HCT116 (cell line): ENCODE results near the gene TBRG1. TPM values are rescaled to one million over a fixed set of nuclear protein-coding genes. Genes with fewer than 3 reads are reported as not detected.

ENCODE experiments used
- ATAC-seq: fragments of 200-7000 bp; cut with Tn5 transposase; 2 replicates; pipeline ENCODE4 v1.9.1; 2020; ENCODE audit warnings: mild to moderate bottlenecking, moderate library complexity
- BruUV-seq: library from RNA; stranded (reverse); fragments of 400-500 nt; replicated peaks from 2 replicates; lab custom pipeline; 2021; lab: Mats Ljungman, UMichigan
- CTCF ChIA-PET: fragments of 300-600 bp; sonication (Branson Sonifier 250); formaldehyde crosslinking; loops from one replicate; lab custom pipeline; 2021; ENCODE audit warnings: antibody characterized with exemption; lab: Charles Lee
- POLR2A ChIA-PET: fragments of 300-600, 350-600 bp; sonication (Branson Sonifier 250); formaldehyde crosslinking; loops from one replicate; lab custom pipeline; 2021; ENCODE audit warnings: antibody characterized with exemption; lab: Charles Lee
- RAD21 ChIA-PET, 2 experiments: fragments of 300-600 bp; sonication (Branson Sonifier 250); formaldehyde crosslinking; loops; one replicate each; lab custom pipeline; 2023; ENCODE audit warnings: low total read pairs in 2 of 2; ENCODE audit not compliant: uncharacterized antibody in 2 of 2, unreplicated experiment in 2 of 2, low non-redundant PET in 1 of 2; lab: Charles Lee
- DNase-seq: peaks from one replicate; pipeline ENCODE4 v3.0.0-alpha.2; 2010; ENCODE audit warnings: low read depth, low spot score
- H2AFZ ChIP-seq: fragments of 200-600 bp; shearing (Covaris generic), sonication (generic); 2 replicates; pipeline ENCODE4 v1.6.1; 2017; ENCODE audit warnings: low read depth, mixed run types, mixed read lengths, antibody characterized with exemption, low read length; ENCODE audit not compliant: poor library complexity, severe bottlenecking
- H3K27ac ChIP-seq: 2 replicates; pipeline ENCODE4 v1.5.1; 2012; ENCODE audit warnings: low read depth, low read length
- H3K27me3 ChIP-seq: fragments of 200-600 bp; sonication (generic); 2 replicates; pipeline ENCODE4 v1.6.1; 2016; ENCODE audit warnings: mixed run types, low read length, mixed read lengths; ENCODE audit not compliant: insufficient read depth
- H3K36me3 ChIP-seq, 2 experiments: fragments of 200-500 bp in 1 of 2; fragments of 200-600 bp in 1 of 2; sonication (Bioruptor generic) in 1 of 2; sonication (generic) in 1 of 2; 2 replicates each; pipeline versions ENCODE4 v1.5.1 to v1.6.1; 2014 to 2016; ENCODE audit warnings: low read length in 2 of 2, inconsistent platforms in 1 of 2, mixed read lengths in 1 of 2, mixed run types in 1 of 2; ENCODE audit not compliant: insufficient read depth in 2 of 2, control insufficient read depth in 1 of 2
- H3K4me1 ChIP-seq, 2 experiments: fragments of 200-600 bp in 1 of 2; sonication (generic) in 1 of 2; 2 replicates each; pipeline versions ENCODE4 v1.5.1 to v1.6.1; 2012 to 2017; ENCODE audit warnings: low read length in 2 of 2, inconsistent platforms in 1 of 2, mild to moderate bottlenecking in 1 of 2, mixed read lengths in 1 of 2, mixed run types in 1 of 2, moderate library complexity in 1 of 2; ENCODE audit not compliant: insufficient read depth in 2 of 2, control insufficient read depth in 1 of 2
- H3K4me2 ChIP-seq: fragments of 200-600 bp; sonication (generic); 2 replicates; pipeline ENCODE4 v1.6.1; 2017; ENCODE audit warnings: mixed run types, low read length, mixed read lengths
- H3K4me3 ChIP-seq, 2 experiments: fragments of 200-600 bp in 1 of 2; sonication (generic) in 1 of 2; replicated peaks in 1 of 2; 2 replicates each; pipeline ENCODE4 v1.5.1; 2011 to 2016; ENCODE audit warnings: low read length in 2 of 2, control low read depth in 1 of 2, low read depth in 1 of 2, mild to moderate bottlenecking in 1 of 2, mixed read lengths in 1 of 2, mixed run types in 1 of 2
- H3K79me2 ChIP-seq: fragments of 200-600 bp; sonication (generic); 2 replicates; pipeline ENCODE4 v1.6.1; 2017; ENCODE audit warnings: mild to moderate bottlenecking, mixed run types, low read length, moderate library complexity, mixed read lengths; ENCODE audit not compliant: insufficient read depth
- H3K9ac ChIP-seq: fragments of 200-600 bp; sonication (generic); 2 replicates; pipeline ENCODE4 v1.6.1; 2016; ENCODE audit warnings: low read length, mixed read lengths
- H3K9me2 ChIP-seq: fragments of 200-600 bp; sonication (generic), shearing (Covaris generic); 2 replicates; pipeline ENCODE4 v1.6.1; 2017; ENCODE audit warnings: mixed run types, mild to moderate bottlenecking, moderate library complexity; ENCODE audit not compliant: insufficient read depth
- H3K9me3 ChIP-seq, 2 experiments: fragments of 200-500 bp in 1 of 2; fragments of 200-600 bp in 1 of 2; sonication (Bioruptor generic) in 1 of 2; sonication (generic) in 1 of 2; 2 replicates each; pipeline ENCODE4 v1.6.1; 2014 to 2017; ENCODE audit warnings: low read length in 2 of 2, mixed read lengths in 2 of 2, inconsistent platforms in 1 of 2, low read depth in 1 of 2, mild to moderate bottlenecking in 1 of 2, mixed run types in 1 of 2, moderate library complexity in 1 of 2; ENCODE audit not compliant: control insufficient read depth in 1 of 2, insufficient read depth in 1 of 2
- H4K20me1 ChIP-seq: fragments of 200-600 bp; sonication (generic), shearing (Covaris generic); 2 replicates; pipeline ENCODE4 v1.6.1; 2017; ENCODE audit warnings: mixed run types, mild to moderate bottlenecking, moderate library complexity; ENCODE audit not compliant: insufficient read depth
- ATF3 ChIP-seq: IDR thresholded peaks from 2 replicates; pipeline ENCODE4 v1.6.1; 2012
- CBX3 ChIP-seq: IDR thresholded peaks from 2 replicates; pipeline ENCODE4 v1.6.1; 2012; ENCODE audit warnings: low read depth
- CEBPB ChIP-seq: IDR thresholded peaks from 2 replicates; pipeline ENCODE4 v1.6.1; 2012; ENCODE audit warnings: low read depth
- CTCF ChIP-seq, 3 experiments: fragments of 200-600 bp in 1 of 3; sonication (generic) in 1 of 3; IDR thresholded peaks in 2 of 3; conservative IDR thresholded peaks in 1 of 3; 2 replicates each; pipeline ENCODE4 v1.5.1; 2012 to 2017; ENCODE audit warnings: low read depth in 2 of 3, low read length in 2 of 3, antibody characterized with exemption in 1 of 3, borderline replicate concordance in 1 of 3, control low read depth in 1 of 3, mild to moderate bottlenecking in 1 of 3, mixed read lengths in 1 of 3, mixed run types in 1 of 3, moderate library complexity in 1 of 3; ENCODE audit not compliant: insufficient read depth in 1 of 3
- EGR1 ChIP-seq: IDR thresholded peaks from 2 replicates; pipeline ENCODE4 v1.6.1; 2012; ENCODE audit warnings: low read depth
- ELF1 ChIP-seq: IDR thresholded peaks from 2 replicates; pipeline ENCODE4 v1.6.1; 2012; ENCODE audit warnings: low read depth, borderline replicate concordance
- EZH2 ChIP-seq: fragments of 200-600 bp; sonication (generic); IDR thresholded peaks from 2 replicates; pipeline ENCODE4 v1.6.1; 2017; ENCODE audit warnings: antibody characterized with exemption, mixed run types
- EZH2phosphoT487 ChIP-seq: fragments of 200-600 bp; IDR thresholded peaks from 2 replicates; pipeline ENCODE4 v1.6.1; 2018; ENCODE audit warnings: antibody characterized with exemption, borderline replicate concordance
- FOSL1 ChIP-seq: IDR thresholded peaks from 2 replicates; pipeline ENCODE4 v1.6.1; 2012; ENCODE audit warnings: low read depth
- JUND ChIP-seq: IDR thresholded peaks from 2 replicates; pipeline ENCODE4 v1.6.1; 2012
- MAX ChIP-seq: IDR thresholded peaks from 2 replicates; pipeline ENCODE4 v1.6.1; 2012
- REST ChIP-seq: IDR thresholded peaks from 2 replicates; pipeline ENCODE4 v1.6.1; 2012; ENCODE audit warnings: low read depth
- SIN3A ChIP-seq: IDR thresholded peaks from 2 replicates; pipeline ENCODE4 v1.6.1; 2012; ENCODE audit warnings: low read depth
- TCF7L2 ChIP-seq: IDR thresholded peaks from 2 replicates; pipeline ENCODE4 v1.7.0; 2011; ENCODE audit warnings: borderline replicate concordance, inconsistent platforms; ENCODE audit not compliant: insufficient read depth, insufficient read length; ENCODE audit errors: extremely low read depth
- YY1 ChIP-seq: IDR thresholded peaks from 2 replicates; pipeline ENCODE4 v1.6.1; 2011; ENCODE audit warnings: low read length, low read depth, moderate library complexity, mild to moderate bottlenecking; ENCODE audit not compliant: insufficient replicate concordance; ENCODE audit errors: extremely low read depth
- ZBTB33 ChIP-seq: IDR thresholded peaks from 2 replicates; pipeline ENCODE4 v1.6.1; 2011; ENCODE audit warnings: mild to moderate bottlenecking, low read length, moderate library complexity; ENCODE audit not compliant: insufficient replicate concordance; ENCODE audit errors: extremely low read depth
- ZFX ChIP-seq: fragments of 450-650 bp; IDR thresholded peaks from 2 replicates; pipeline ENCODE4 v1.6.1; 2017
- ZNF274 ChIP-seq: fragments of 200-500 bp; sonication (Bioruptor generic); IDR thresholded peaks from 2 replicates; pipeline ENCODE4 v1.6.1; 2014; ENCODE audit warnings: mild to moderate bottlenecking, low read depth, low read length, inconsistent platforms
- intact Hi-C: fragments of 100-400 bp; cut with micrococcal nuclease; formaldehyde crosslinking; loops from 2 replicates; pipeline ENCODE4 v1.10.0; 2022
- total RNA-seq: library from RNA; stranded (reverse); gene quantifications from one replicate; pipeline ENCODE4 v1.2.1, GENCODE V29; 2021; ENCODE audit not compliant: unreplicated experiment

The TBRG1 gene
- total RNA-seq, 1 experiment from 2014 or later = 29.6 TPM

GRCh38 chr11:124627546-124627945 is 4.9 kb downstream of the TBRG1 start:
- Histone ChIP-seq H3K4me3 (no peak overlapping the region), H2AFZ (no peak overlapping the region), H3K9ac (no peak overlapping the region), H3K9me3 (no peaks in the 10 kb centered on the region), H3K9me2 (no peaks in the 10 kb centered on the region), H3K79me2 (peaks cover 45% of the 10 kb centered on the region), H4K20me1 (no peaks in the 10 kb centered on the region)
- DNase-seq (no peak), ATAC-seq (no peak)
- ChIA-PET RAD21 (no interaction called here), POLR2A (no interaction called here)
- TF ChIP-seq EZH2phosphoT487 (no peak), MAX (no peak), CBX3 (no peak), EZH2 (no peak), REST (no peak), SIN3A (no peak), ZNF274 (no peak), ZFX (no peak), YY1 (no peak), CEBPB (no peak), TCF7L2 (no peak), ELF1 (no peak), ATF3 (no peak), FOSL1 (no peak), EGR1 (no peak), ZBTB33 (no peak), JUND (no peak), CTCF (IDR thresholded peaks at IDR 0.05 in 2 of 3, conservative IDR thresholded peaks at IDR 0.05 in 1 of 3; ENCODE audit: borderline replicate concordance in 1 of 3, insufficient read depth in 1 of 3, low read depth in 2 of 3, low read length in 2 of 3) (no peak)
- TF ChIP-seq, all 23 proteins: peak for 0
- Histone ChIP-seq H3K4me2 (no peak overlapping the region), H3K27me3 (no peaks in the 10 kb centered on the region), H3K27ac (no peak overlapping the region), H3K4me1 (peaks cover 7 to 8% of the 10 kb centered on the region in 2 experiments; a peak in 3 of 4 replicates), H3K36me3 (peaks cover 31 to 49% of the 10 kb centered on the region in 2 experiments)
- intact Hi-C loops = no loop called here
- no TSS peak for BruUV-seq
- CTCF ChIA-PET = no interaction called here
